IMR-90 (cell line): ENCODE results near the gene C1QL2. TPM values are rescaled to one million over a fixed set of nuclear protein-coding genes. Genes with fewer than 3 reads are reported as not detected.

Experiments used
- ATAC-seq: fragments of 200-7000 bp; cut with Tn5 transposase; 2 replicates; pipeline ENCODE4 v1.9.1; 2020; ENCODE audit warnings: low read depth, mild to moderate bottlenecking, moderate library complexity
- BruUV-seq: library from RNA; stranded (reverse); fragments of 400-500 nt; replicated peaks from 2 replicates; lab custom pipeline; 2021; lab: Mats Ljungman, UMichigan
- CTCF ChIA-PET: fragments of 300-600 bp; formaldehyde crosslinking; extraction: SDS; loops from one replicate; lab custom pipeline; 2021; ENCODE audit warnings: antibody characterized with exemption; lab: Yijun Ruan, JAX
- POLR2A ChIA-PET: fragments of 300-600 bp; sonication (Branson Sonifier 250); formaldehyde crosslinking; loops from one replicate; lab custom pipeline; 2022; ENCODE audit warnings: antibody characterized with exemption; ENCODE audit not compliant: unreplicated experiment; lab: Charles Lee
- DNase-seq: peaks from one replicate; pipeline ENCODE4 v3.0.0; 2013
- H2AFZ ChIP-seq: replicated peaks from 2 replicates; pipeline ENCODE3; 2013; ENCODE audit warnings: low read length, mild to moderate bottlenecking; ENCODE audit not compliant: poor library complexity
- H2AK5ac ChIP-seq: 2 replicates; pipeline ENCODE4 v1.6.1; 2013; ENCODE audit warnings: low read depth, low read length, inconsistent platforms
- H2AK9ac ChIP-seq: replicated peaks from 2 replicates; pipeline ENCODE3; 2013; ENCODE audit warnings: mild to moderate bottlenecking, low read depth, low read length, moderate library complexity; ENCODE audit not compliant: poor library complexity
- H2BK120ac ChIP-seq: 2 replicates; pipeline ENCODE4 v1.6.1; 2013; ENCODE audit warnings: low read depth, low read length, inconsistent platforms
- H2BK15ac ChIP-seq: 3 replicates; pipeline ENCODE4 v1.6.1; 2013; ENCODE audit warnings: low read depth, low read length, inconsistent platforms
- H2BK20ac ChIP-seq: 2 replicates; pipeline ENCODE4 v1.6.1; 2013; ENCODE audit warnings: low read depth, mild to moderate bottlenecking, inconsistent platforms, low read length, moderate library complexity
- H2BK5ac ChIP-seq: 2 replicates; pipeline ENCODE4 v1.6.1; 2013; ENCODE audit warnings: mild to moderate bottlenecking, low read depth, low read length, inconsistent platforms; ENCODE audit not compliant: poor library complexity, severe bottlenecking
- H3K14ac ChIP-seq: replicated peaks from 2 replicates; pipeline ENCODE4 v1.6.1; 2013; ENCODE audit warnings: low read depth, low read length, inconsistent platforms
- H3K18ac ChIP-seq: 2 replicates; pipeline ENCODE4 v1.6.1; 2013; ENCODE audit warnings: low read depth, low read length, control low read depth
- H3K23ac ChIP-seq: 2 replicates; pipeline ENCODE4 v1.6.1; 2013; ENCODE audit warnings: low read depth, low read length, inconsistent platforms
- H3K27ac ChIP-seq: 2 replicates; pipeline ENCODE4 v1.5.1; 2013; ENCODE audit warnings: mild to moderate bottlenecking, control low read depth, low read length; ENCODE audit not compliant: insufficient read depth
- H3K27me3 ChIP-seq: 2 replicates; pipeline ENCODE4 v1.6.1; 2013; ENCODE audit warnings: low read length; ENCODE audit not compliant: control insufficient read depth, insufficient read depth
- H3K36me3 ChIP-seq: 2 replicates; pipeline ENCODE4 v1.6.1; 2013; ENCODE audit warnings: low read length, mixed read lengths; ENCODE audit not compliant: control insufficient read depth, insufficient read depth
- H3K4ac ChIP-seq: 2 replicates; pipeline ENCODE4 v1.6.1; 2013; ENCODE audit warnings: low read depth, low read length, inconsistent platforms
- H3K4me1 ChIP-seq: 2 replicates; pipeline ENCODE4 v1.6.1; 2013; ENCODE audit warnings: low read length, mixed read lengths; ENCODE audit not compliant: control insufficient read depth, insufficient read depth
- H3K4me2 ChIP-seq: 2 replicates; pipeline ENCODE4 v1.6.1; 2013; ENCODE audit warnings: low read depth, mild to moderate bottlenecking, control low read depth, low read length, moderate library complexity
- H3K4me3 ChIP-seq: 2 replicates; pipeline ENCODE4 v1.5.1; 2013; ENCODE audit warnings: low read depth, mild to moderate bottlenecking, control low read depth, low read length, moderate library complexity; ENCODE audit not compliant: insufficient read depth
- H3K56ac ChIP-seq: 2 replicates; pipeline ENCODE4 v1.6.1; 2013; ENCODE audit warnings: low read length, inconsistent platforms; ENCODE audit not compliant: insufficient read depth; ENCODE audit errors: extremely low read depth
- H3K79me1 ChIP-seq, 2 experiments: 2 replicates each; pipeline ENCODE4 v1.6.1; 2013; ENCODE audit warnings: low read length in 2 of 2, inconsistent platforms in 1 of 2, low read depth in 1 of 2
- H3K9ac ChIP-seq: 2 replicates; pipeline ENCODE4 v1.6.1; 2013; ENCODE audit warnings: low read depth, low read length, control low read depth
- H3K9me1 ChIP-seq: 2 replicates; pipeline ENCODE4 v1.6.1; 2013; ENCODE audit warnings: low read length, inconsistent platforms; ENCODE audit not compliant: insufficient read depth
- H3K9me3 ChIP-seq: 2 replicates; pipeline ENCODE4 v1.6.1; 2013; ENCODE audit warnings: low read length; ENCODE audit not compliant: control insufficient read depth, insufficient read depth
- H4K20me1 ChIP-seq: 2 replicates; pipeline ENCODE4 v1.6.1; 2013; ENCODE audit warnings: low read length, inconsistent platforms; ENCODE audit not compliant: insufficient read depth
- H4K5ac ChIP-seq: 2 replicates; pipeline ENCODE4 v1.6.1; 2013; ENCODE audit warnings: mild to moderate bottlenecking, low read depth, low read length, control low read depth
- H4K8ac ChIP-seq, 2 experiments: 2 replicates each; pipeline ENCODE4 v1.6.1; 2013; ENCODE audit warnings: low read depth in 2 of 2, low read length in 2 of 2, control low read depth in 1 of 2, inconsistent platforms in 1 of 2
- H4K91ac ChIP-seq: 2 replicates; pipeline ENCODE4 v1.6.1; 2013; ENCODE audit warnings: low read depth, low read length, inconsistent platforms; ENCODE audit not compliant: insufficient read depth
- CEBPB ChIP-seq: IDR thresholded peaks from 2 replicates; pipeline ENCODE4 v1.6.1; 2012; ENCODE audit warnings: low read depth, low read length, improper control_type of control experiment
- CTCF ChIP-seq: conservative IDR thresholded peaks from 2 replicates; pipeline ENCODE4 v1.5.1; 2012; ENCODE audit warnings: mild to moderate bottlenecking, low read depth, low read length, improper control_type of control experiment
- RCOR1 ChIP-seq: IDR thresholded peaks from 2 replicates; pipeline ENCODE4 v1.6.1; 2012; ENCODE audit warnings: mild to moderate bottlenecking, low read length, improper control_type of control experiment; ENCODE audit not compliant: insufficient replicate concordance
- WGBS, 2 experiments: methylation state at CpG; one replicate each; pipeline versions ENCODE4 v1.1.5 to v1.1.7; 2013; ENCODE audit warnings: missing lambda C conversion rate in 2 of 2; ENCODE audit not compliant: insufficient read length in 1 of 2; ENCODE audit errors: extremely low coverage in 2 of 2; 5-methylcytosine and 5-hydroxymethylcytosine counted together
- dilution Hi-C: fragments of 300-500 bp; cut with HindIII; formaldehyde crosslinking; loops from one replicate; pipeline ENCODE4 v1.14.3; 2018; ENCODE audit warnings: low sequenced_read_pairs; ENCODE audit not compliant: unreplicated experiment
- in situ Hi-C: fragments of 300-500 bp; cut with MboI; formaldehyde crosslinking; loops from 3 replicates; pipeline ENCODE4 v1.14.3; 2019; ENCODE audit warnings: low sequenced_read_pairs, inconsistent platforms, mixed read lengths
- intact Hi-C: fragments of 100-400 bp; cut with micrococcal nuclease; formaldehyde crosslinking; loops from 2 replicates; pipeline ENCODE4 v1.10.0; 2022
- polyA plus RNA-seq, 3 experiments: library from polyadenylated mRNA; depleted of rRNA; stranded (reverse); fragments of >200 nt; gene quantifications; 2 replicates each; pipeline ENCODE4 v1.2.3, GENCODE V29; 2012; ENCODE audit warnings: low replicate concordance in 1 of 3
- total RNA-seq: library from RNA; depleted of rRNA; stranded (reverse); fragments of >200 nt; gene quantifications from 2 replicates; pipeline ENCODE4 v1.2.3, GENCODE V29; 2012

The C1QL2 gene
- total and polyA plus RNA-seq, 2 of the 4 experiments (the other 2 are of a cell fraction) = not detected

DNA sequence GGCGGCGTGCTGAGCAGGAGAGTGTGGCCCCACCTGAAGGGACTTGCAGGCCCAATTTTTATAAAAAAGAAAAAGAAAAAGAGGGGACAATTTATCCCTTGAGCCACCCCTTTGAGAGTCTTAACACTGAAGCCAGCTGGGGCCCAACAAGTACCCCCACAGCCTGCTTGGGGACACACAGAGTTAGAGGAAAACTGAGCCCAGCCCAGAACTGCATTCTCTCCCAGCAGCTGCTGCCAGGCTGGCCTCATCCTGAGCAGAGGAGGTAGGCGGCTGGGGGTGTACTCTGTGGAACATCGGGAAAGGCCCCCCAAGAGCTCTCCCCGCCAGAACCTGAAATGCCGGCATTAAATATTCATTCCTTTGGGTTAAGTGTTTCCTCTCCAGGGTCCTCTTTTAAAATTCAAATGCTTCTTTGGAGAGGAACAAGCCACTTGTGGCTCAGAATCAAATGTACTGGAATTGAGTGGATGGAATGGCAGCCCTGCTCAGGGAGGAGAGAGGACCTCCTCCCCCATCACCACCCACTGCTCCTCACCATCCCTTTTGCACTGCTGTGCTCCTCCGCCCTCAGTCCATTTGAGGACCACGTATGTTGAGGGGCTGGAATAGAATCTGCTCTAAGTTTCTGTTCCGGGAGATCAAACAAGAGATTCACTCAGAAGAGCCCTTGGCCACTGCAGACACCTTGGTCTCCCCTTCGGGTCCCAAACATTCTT is 45.6 kb downstream of the C1QL2 start:
- H4K8ac ChIP-seq = no peak overlapping the region
- no TSS peak for BruUV-seq
- dilution Hi-C loops = no loop called here
- no peaks in the 10 kb centered on the region; the same call in 1 of the 2 replicates for H3K27me3 ChIP-seq
- H3K4me2 ChIP-seq = no peak overlapping the region
- no peak overlapping the region for H4K5ac ChIP-seq
- no peak overlapping the region for H2AFZ ChIP-seq
- H3K9ac ChIP-seq = no peak overlapping the region
- POLR2A ChIA-PET = no interaction called here
- no peaks in the 10 kb centered on the region for H3K4me1 ChIP-seq
- TF ChIP-seq CEBPB = no peak
- TF ChIP-seq CTCF = no peak
- TF ChIP-seq RCOR1 = no peak
- no peak overlapping the region for H3K14ac ChIP-seq
- ATAC-seq (no peak), DNase-seq (no peak)
- H2AK5ac ChIP-seq = no peak overlapping the region
- no peaks in the 10 kb centered on the region for H3K36me3 ChIP-seq
- H2BK20ac ChIP-seq = no peak overlapping the region
- H4K91ac ChIP-seq = no peak overlapping the region
- in situ Hi-C loops = no loop called here
- H3K27ac ChIP-seq = no peak overlapping the region
- WGBS, 2 experiments = 56% methylated on average over 1 of the region's 10 CpGs; no CpG with 5 or more reads in 1 of the 2 experiments
- H3K4me3 ChIP-seq = no peak overlapping the region
- no peak overlapping the region for H2BK15ac ChIP-seq
- no peak overlapping the region for H3K4ac ChIP-seq
- no peak overlapping the region for H3K18ac ChIP-seq
- no peak overlapping the region for H3K56ac ChIP-seq
- H2AK9ac ChIP-seq = no peak overlapping the region
- no peak overlapping the region for H3K23ac ChIP-seq
- no peaks in the 10 kb centered on the region; the same call in 1 of the 2 replicates for H3K9me3 ChIP-seq
- H2BK5ac ChIP-seq = no peak overlapping the region
- no peaks in the 10 kb centered on the region for H3K79me1 ChIP-seq
- CTCF ChIA-PET = no interaction called here
- H3K9me1 ChIP-seq = no peaks in the 10 kb centered on the region
- no peak overlapping the region for H2BK120ac ChIP-seq
- no peaks in the 10 kb centered on the region for H4K20me1 ChIP-seq
- intact Hi-C loops = no loop called here
